ENCODE data around the gene SRP72.
"Not testable (repeated sequence)": the region's sequence is repeated elsewhere in the genome, so short reads cannot be mapped to it uniquely, and the experiment has no call there.

Gene SRP72

GRCh38 chr4:56467284-56468096 is at the start of gene SRP72:
Gene SRP72, plus strand, starts transcription at chr4:56467617. Its CDS starts 19 bp downstream, at chr4:56467636.
- peak; percentile 92 for DNase-seq

GRCh38 chr4:56424176-56424575 is 43.2 kb upstream of the SRP72 start:
- DNase-seq, result no peak

- peak; percentile 64 for DNase-seq
Measured at GRCh38 chr4:56424697-56425514, 42.5 kb upstream of the SRP72 start.

- DNase-seq, result no peak
Measured at GRCh38 chr4:56425518-56425917, 41.9 kb upstream of the SRP72 start.

- no peak for DNase-seq
Measured at GRCh38 chr4:56426273-56426672, 41.1 kb upstream of the SRP72 start.

- DNase-seq, result no peak
Measured at GRCh38 chr4:56427179-56427578, 40.2 kb upstream of the SRP72 start.

- no peak for DNase-seq
Measured at GRCh38 chr4:56430203-56430602, 37.2 kb upstream of the SRP72 start.

- DNase-seq, result no peak
Measured at GRCh38 chr4:56433280-56433679, 34.1 kb upstream of the SRP72 start.

GRCh38 chr4:56434599-56435139 is 32.7 kb upstream of the SRP72 start:
- DNase-seq, result peak; percentile 30

GRCh38 chr4:56435140-56435926 is 32.1 kb upstream of the SRP72 start, which contains the start of gene PPAT:
Gene PPAT, minus strand, starts transcription at chr4:56435615. Its CDS starts 138 bp downstream, at chr4:56435477.
- peak; percentile 98 for DNase-seq

- DNase-seq, result no peak
Measured at GRCh38 chr4:56438766-56439165, 28.7 kb upstream of the SRP72 start.

GRCh38 chr4:56440983-56441382 is 26.4 kb upstream of the SRP72 start:
- DNase-seq, result no peak

GRCh38 chr4:56444719-56445118 is 22.7 kb upstream of the SRP72 start:
- no peak for DNase-seq

- no peak for DNase-seq
Measured at GRCh38 chr4:56445699-56446098, 21.7 kb upstream of the SRP72 start.

- DNase-seq, result no peak
Measured at GRCh38 chr4:56448301-56448700, 19.1 kb upstream of the SRP72 start.

- not testable (repeated sequence) for DNase-seq
Measured at GRCh38 chr4:56449475-56449874, 17.9 kb upstream of the SRP72 start.

GRCh38 chr4:56450342-56450741 is 17.1 kb upstream of the SRP72 start:
- DNase-seq, result no peak

- no peak for DNase-seq
Measured at GRCh38 chr4:56460085-56460484, 7.3 kb upstream of the SRP72 start.

- DNase-seq, result no peak
Measured at GRCh38 chr4:56462157-56462556, 5.3 kb upstream of the SRP72 start.

GRCh38 chr4:56463711-56464110 is 3.7 kb upstream of the SRP72 start:
- DNase-seq, result no peak

- no peak for DNase-seq
Measured at GRCh38 chr4:56464581-56464980, 2.8 kb upstream of the SRP72 start.

GRCh38 chr4:56465599-56466295 is 1.7 kb upstream of the SRP72 start:
- DNase-seq, result no peak

All from CD4-positive, alpha-beta T cell treated with Interleukin-17A for 1 hour (primary cell).